Measurements from ENCODE around the gene TCHH.
A peak's percentile ranks its signal among the peaks of the same experiment; 100 is the strongest.
"Not testable (repeated sequence)": the region's sequence is repeated elsewhere in the genome, so short reads cannot be mapped to it uniquely, and the experiment has no call there.

Gene TCHH

DNA sequence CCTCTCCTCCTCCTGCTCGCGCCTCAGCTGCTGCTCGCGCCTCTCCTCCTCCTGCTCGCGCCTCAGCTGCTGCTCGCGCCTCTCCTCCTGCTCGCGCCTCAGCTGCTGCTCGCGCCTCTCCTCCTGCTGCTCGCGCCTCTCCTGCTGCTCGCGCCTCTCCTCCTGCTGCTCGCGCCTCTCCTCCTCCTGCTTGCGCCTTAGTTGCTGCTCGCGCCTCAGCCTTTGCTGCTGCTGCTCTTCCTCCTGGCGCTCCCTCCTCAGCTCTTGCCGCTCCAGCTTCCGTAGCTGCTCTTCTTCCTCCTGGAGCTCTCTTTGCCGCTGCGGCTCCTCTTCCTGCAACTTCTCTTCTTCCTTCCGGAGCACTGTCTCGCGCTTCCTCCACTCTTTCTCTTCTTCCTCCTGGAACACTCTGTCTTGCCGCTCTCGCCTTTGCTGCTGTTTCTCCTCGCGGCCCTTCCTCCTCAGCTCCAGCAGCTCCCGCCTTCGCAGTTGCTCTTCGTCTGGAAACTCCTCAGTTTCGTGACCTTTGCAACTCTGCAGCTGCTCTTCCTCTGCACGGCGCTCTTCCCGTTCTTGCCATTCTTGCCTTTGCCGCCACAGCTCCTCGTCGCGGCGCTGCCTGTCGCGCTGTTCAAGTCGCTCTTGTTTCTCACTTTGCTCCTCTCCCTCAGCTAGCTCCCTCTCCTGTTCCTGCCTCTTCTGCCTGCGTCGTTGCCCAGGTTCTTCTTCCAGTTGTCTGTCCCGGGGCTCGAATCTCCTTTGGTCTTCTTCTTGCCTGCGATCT lies 3.0 kb downstream of the TCHH start:
- peak in 1 of 5 experiments; percentile 54 for DNase-seq

DNA sequence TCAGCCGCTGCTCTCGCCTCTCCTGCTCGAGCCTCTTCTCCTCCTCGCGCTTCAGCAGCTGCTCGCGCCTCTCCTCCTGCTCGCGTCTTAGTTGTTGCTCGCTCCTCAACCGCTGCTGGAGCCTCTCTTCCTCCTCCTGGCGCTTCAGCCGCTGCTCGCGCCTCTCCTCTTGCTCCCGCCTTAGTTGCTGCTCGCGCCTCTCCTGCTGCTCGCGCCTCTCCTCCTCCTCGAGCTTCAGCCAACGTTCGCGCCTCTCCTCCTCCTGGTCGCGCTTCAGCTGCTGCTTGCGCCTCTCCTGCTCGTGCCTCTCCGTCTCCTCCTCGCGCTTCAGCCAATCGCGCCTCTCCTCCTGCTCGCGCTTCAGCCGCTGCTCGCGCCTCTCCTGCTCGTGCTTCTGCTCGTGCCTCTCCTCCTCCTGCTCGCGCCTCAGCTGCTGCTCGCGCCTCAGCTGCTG lies 3.7 kb downstream of the TCHH start:
- peak in 1 of 5 experiments; percentile 81 for DNase-seq

DNA sequence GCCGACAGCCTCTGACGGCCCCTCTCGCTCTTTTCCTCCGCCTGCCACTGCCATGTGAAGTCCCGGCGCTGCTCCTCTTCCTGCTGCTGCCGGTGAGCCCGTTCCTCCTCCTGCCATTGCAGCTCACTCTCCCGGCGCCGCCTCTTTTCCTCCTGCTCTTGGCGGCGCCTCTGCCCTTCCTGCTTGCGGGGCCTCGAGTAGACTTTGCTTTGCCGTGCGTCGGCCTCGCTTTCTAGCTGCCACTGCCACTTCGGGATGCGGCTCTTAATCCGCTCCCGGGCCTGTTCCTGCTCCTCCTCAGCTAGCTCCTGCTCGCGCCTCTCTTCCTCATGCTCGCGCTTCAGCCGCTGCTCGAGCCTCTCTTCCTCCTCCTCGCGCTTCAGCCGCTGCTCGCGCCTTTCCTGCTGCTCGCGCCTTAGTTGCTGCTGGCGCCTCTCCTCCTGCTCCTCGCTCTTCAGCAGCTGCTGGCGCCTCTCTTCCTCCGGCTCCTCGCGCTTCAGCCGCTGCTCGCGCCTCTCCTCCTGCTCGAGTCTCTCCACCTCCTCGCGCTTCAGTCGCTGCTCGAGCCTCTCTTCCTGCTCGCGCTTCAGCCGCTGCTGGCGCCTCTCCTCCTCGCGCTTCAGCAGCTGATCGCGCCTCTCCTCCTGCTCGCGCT lies 4.3 kb downstream of the TCHH start:
- DNase-seq = peak in 1 of 5 experiments; percentile 71

DNA sequence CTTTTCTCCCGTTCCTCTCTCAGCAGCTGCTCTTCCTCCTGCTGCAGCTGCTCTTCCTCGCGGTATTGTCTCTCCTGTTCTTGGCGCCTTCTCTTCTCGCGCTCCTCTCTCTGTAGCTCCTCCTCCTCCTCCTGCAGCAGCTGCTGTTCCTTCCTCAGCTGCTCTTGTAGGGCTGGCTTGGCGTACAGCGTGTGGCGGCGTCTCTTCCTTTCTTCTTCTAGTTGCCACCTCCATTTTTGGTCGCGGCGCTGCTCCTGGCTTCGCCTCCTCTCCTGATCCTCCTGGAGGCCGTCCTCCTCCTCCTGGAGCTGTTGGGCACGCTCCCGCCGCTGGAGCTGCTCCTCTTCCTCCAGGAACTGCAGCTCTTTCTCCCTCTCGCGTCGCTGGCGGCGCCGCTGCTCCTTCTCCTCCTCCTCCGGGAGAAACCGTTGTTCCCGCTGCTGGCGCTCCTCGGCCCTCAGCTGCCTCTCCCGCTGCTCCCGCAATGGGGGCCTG lies 4.8 kb downstream of the TCHH start:
- peak in 1 of 5 experiments; percentile 55 for DNase-seq

DNA sequence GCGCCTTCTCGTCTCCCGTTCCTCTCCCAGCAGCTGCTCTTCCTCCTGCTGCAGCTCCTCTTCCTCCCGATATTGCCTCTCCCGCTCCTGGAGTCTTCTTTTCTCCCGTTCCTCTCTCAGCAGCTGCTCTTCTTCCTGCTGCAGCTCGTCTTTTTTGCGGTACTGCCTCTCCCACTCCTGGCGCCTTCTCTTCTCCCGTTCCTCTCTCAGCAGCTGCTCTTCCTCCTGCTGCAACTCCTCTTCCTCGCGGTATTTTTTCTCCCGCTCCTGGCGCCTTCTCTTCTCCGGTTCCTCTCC lies 5.3 kb downstream of the TCHH start:
- DNase-seq = no peak

DNA sequence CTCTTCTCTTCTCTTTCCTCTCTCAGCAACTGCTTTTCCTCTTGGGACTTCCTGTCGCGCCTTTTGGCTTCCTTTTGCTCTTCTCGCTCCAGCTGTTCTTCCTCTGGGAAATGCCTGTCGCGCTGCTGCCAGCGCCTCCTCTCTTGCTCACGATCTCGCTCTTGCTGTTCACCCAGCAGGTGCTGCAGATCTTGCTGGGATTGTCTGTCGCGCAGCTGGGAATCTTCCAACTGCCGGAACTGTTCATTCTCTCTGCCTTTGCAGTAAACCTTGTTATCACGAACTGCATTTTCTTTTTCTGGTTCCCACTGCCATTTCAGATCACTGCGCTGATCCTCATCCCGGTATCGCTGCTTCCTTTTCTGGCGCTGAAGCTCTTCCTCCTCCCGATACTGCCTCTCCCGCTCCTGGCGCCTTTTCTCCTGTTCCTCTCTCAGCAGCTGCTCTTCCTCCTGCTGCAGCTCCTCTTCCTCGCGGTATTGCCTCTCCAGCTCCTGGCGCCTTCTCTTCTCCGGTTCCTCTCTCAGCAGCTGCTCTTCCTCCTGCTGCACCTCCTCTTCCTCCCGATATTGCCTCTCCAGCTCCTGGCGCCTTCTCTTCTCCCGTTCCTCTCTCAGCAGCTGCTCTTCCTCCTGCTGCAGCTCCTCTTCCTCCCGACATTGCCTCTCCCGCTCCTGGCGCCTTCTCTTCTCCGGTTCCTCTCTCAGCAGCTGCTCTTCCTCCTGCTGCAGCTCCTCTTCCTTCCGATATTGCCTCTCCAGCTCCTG lies 5.8 kb downstream of the TCHH start:
- DNase-seq = peak in 1 of 5 experiments; percentile 10

DNA sequence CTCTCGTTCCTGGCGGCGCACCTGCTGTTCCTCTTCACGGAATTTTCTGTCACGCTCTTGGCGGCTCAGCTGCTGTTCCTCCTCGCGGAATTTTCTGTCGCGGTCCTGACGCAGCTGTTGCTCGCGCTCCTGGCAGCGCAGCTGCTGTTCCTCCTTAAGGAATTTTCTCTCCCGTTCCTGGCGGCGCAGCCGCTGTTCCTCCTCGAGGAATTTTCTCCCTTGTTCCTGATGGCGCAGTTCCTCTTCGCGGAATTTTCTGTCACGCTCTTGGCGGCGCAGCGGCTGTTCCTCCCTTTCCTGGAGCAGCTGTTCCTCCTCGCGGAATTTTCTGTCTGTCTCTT lies 6.4 kb downstream of the TCHH start:
- DNase-seq = no peak

DNA sequence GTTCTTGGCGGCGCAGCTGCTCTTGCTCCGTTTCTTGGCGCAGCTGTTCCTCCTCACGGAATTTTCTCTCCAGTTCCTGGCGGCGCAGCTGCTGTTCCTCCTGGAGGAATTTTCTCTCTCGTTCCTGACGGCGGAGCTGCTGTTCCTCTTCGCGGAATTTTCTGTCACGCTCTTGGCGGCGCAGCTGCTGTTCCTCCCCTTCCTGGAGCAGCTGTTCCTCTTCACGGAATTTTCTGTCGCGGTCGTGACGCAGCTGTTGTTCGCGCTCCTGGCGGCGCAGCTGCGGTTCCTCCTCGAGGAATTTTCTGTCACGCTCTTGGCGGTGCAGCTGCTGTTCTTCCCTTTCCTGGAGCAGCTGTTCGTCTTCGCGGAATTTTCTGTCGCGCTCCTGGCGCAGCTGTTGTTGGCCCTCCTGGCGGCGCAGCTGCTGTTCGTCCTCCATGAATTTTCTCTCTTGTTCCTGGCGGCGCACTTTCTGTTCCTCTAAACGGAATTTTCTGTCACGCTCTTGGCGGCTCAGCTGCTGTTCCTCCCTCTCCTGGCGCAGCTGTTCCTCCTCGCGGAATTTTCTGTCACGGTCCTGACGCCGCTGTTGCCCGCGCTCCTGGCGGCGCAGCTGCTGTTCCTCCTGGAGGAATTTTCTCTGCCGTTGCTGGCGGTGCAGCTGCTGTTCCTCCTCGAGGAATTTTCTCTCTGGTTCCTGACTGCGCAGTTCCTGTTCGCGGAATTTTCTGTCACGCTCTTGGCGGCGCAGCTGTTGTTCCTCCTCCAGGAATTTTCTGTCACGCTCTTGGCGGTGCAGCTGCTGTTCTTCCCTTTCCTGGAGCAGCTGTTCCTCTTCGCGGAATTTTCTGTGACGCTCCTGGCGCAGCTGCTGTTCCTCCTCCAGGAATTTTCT lies 7.0 kb downstream of the TCHH start:
- DNase-seq = peak in 1 of 5 experiments; percentile 15

DNA sequence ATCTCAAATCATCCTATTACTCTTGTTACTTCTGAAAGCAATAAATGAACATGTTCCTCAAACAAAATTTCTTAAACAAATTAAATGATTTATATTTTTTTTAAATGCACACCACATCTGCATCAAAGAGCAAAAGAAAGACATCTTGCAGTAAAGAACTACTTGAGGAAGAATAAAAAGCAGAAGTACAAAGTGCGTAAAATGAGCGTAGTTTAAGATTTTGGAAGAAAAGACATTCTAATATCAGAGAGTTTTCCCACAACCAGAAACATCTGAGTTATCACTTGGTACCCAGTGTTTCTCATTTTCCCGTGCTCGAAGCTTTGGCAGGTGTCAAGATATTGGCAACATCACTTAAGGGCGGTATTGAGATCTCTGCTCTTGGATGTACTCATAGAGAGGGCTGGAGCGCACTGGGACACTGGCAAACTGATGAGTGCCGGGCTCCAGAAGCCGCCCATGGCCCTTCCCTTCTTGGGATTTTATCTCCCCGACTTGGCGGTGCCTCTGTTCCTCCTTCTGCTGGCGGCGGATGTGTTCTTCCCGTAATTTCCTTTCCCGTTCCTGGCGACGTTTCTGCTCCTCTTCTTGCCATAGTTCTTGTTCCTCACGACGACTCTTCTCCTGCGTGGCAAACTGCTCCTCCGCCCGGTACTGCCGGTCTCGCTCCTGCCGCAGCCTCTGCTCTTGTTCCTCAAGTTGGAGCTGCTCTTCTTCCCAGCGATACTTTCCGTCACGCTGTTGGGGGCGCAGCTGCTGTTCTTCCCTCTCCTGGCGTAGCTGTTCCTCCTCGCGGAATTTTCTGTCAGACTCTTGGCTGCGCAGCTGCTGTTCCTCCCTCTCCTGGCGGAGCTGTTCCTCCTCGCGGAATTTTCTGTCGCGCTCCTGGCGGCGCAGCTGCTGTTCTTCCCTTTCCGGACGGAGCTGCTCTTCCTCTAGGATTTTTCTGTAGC lies 7.9 kb downstream of the TCHH start:
- DNase-seq = no peak

DNA sequence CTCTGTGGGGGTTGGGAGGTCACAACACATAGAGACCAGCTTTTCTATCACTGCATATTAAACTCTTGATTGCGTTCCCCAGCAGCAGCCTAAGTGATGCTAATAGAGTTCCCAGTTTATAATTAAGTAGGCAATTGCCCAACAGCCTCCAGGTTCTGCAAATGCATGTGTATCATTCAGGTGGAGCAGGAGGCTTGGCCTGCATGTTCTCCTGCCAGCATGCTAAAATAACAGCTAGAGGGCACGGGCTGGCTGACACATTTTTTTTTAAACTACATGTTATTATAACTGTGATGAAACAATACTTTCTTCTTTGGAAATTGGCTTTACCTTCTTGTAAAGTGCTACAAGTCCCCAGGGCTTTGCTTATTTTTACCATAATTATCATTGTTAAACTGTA lies 10.4 kb downstream of the TCHH start:
- no peak for DNase-seq

DNA sequence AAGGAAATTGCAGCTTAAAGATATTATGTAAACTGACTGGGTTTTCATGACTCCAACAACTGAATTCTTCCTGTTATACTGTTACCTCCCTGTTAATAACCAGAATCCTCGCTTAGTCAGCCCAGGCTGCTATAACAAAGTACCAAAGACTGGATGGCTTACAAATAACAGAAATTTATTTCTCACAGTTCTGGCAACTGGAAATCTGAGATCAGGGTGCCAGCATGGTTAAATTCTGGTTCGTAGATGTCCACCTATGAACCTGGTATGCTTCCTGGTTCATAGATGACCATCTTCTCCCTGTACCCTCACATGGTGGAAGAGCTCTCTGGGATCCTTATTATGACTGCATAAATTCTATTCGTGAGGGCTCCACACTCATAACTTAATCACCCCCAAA lies 18.3 kb downstream of the TCHH start:
- DNase-seq = no peak

DNA sequence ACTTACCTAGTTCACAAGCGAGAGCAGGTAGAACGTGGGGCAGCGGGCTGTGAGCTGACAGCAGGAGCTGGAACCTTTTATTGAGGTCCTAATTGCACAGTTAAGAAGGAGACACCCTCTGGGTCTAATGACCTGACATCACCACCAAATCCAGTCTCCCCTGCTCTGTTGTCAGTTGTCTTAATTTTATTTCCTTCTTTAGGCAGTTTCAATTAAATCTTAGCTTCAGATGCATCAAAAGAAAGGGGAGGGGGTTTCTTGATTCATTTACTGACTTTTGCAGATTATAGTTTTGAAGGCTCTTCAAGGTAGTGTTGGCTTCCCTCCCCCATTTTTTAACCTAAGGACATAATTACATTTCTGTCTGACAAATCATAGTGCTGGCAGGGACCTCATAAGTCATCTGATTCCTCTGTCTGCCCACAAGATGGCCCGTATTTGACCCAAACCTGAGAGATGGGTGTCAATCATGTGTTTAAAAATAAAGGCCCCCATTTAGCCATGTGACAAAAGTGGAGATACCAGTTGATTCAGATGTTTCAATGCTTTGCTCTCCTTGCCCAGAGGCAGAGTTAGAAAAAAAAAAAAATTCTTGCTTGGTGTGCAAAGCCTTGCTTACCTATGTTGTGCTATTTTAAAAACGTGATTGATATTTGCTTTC lies 26.1 kb downstream of the TCHH start, which contains the start of gene TCHHL1:
Gene TCHHL1 (minus strand): TSS at position 51 of the 661 bp plus-strand sequence. CDS start 921 bp downstream, outside the sequence.
- DNase-seq = no peak

DNA sequence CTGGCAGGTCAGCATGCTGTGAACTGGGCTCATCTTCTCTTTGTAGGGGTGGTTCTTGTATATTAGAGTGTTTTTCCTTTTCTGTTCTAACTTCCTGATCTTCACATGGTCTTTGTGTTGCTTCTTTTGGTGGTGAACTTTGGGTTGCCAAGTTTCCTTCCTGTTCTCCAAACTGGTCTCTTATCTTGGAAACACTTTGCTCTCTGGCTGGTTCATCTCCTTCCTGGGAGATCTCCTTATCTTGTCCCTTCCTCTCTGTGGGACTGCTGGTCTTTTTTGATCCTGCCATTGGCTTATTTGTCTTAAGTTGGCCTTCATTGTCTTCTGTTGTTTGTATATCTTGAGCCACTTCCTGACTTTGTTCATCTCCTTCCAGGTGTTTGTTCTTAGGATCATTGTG lies 28.5 kb downstream of the TCHH start:
- DNase-seq = no peak

DNA sequence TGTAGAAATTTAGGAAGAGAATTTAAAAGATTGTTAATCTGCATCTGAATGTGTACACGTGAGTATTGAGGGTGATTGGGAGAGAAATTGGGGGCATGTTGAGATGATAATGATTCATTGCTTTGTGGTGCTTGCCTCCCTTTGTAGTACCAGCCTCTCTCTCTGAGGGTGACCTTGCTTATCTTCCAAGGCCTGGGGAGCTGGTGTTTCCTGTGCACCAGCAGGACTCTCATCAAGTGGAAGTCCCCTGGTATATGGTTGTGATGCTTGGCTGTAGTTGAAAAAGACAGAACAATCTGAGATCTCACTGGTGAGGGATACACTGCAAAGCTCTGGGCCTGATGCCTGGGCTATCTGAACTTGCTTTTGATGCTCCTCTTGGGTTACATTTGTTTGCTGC lies 30.4 kb downstream of the TCHH start:
- DNase-seq = no peak

DNA sequence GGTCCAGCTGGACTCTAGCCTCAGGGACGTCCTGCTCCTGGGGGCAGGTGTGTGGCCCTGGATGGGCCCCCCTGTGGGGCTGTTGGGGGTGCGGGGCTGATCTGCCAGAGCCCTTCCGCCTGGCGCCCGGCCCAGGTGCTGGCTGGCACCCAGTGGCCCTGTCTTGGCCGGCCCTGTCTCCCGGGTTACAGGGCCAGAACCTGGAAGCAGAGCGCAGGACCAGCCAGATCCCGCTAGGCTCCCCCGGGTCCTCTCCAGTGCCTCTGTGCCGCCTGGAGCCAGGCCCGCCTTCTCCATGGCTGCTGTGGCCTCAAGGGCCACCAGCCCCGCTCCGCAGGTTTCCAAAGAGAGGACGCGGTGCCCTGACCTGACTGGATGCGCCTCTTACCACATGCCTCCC lies 34.2 kb downstream of the TCHH start:
- DNase-seq = not testable (repeated sequence)

DNA sequence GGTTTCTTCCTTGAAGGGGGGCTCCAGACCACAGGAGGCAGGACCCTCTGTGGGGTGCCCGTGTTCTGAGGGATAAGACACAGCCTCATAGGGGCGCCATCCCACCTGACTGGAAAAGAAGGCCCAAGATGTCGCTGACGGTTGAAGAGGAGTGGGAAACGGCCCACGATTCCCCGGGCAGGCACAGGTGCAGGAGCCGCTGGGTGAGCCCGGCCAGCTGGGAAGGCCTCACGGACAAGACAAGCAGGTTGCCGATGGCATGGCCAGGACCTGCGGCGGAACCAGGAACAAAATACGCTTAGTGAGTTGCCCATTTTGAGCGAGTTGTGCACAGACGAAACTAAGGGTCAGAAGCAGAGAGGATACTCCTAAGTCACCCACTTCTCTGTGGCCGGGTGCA lies 34.8 kb downstream of the TCHH start:
- DNase-seq = not testable (repeated sequence)

DNA sequence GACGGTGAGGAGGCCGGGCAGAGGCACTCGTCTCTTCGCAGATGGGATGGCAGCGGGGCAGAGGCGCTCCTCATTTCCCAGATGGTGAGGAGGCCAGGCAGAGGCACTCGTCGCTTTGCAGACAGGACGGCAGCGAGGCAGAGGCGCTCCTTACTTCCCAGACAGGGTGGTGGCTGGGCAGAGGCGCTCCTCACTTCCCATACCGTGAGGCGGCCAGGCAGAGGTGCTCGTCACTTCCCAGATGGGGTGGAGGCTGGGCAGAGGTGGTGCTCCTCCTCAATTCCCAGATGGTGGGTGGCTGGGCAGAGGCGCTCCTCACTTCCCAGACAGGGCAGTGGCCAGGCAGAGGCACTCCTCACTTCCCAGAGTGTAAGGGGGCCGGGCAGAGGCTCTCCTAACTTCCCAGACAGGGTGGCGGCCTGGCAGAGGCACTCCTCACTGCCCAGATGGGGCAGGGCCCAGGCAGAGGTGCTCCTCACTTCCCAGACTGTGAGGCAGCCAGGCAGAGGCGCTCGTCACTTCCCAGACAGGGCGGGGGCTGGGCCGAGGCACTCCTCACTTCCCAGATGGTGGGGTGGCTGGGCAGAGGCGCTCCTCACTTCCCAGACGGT lies 36.3 kb downstream of the TCHH start:
- no peak for DNase-seq

DNA sequence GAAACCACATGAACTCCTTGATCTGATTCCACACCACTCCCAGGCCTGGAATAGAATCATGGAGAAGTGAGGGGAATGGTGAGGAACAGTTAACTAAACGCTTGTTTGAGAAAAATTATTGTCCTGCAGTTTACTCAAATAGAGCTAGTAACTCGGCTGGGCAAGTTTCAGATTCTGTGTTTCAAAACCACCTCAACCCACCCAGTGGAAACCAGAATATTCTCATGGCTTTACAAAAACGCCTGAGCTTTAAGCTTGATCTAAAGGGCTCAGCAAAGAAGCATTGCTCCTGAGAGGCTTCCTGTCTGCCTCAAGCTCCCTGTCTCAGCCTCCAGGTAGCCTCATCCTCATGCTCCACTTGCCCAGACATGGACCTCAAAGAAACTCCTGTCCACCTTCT lies 42.9 kb downstream of the TCHH start:
- no peak for DNase-seq

DNA sequence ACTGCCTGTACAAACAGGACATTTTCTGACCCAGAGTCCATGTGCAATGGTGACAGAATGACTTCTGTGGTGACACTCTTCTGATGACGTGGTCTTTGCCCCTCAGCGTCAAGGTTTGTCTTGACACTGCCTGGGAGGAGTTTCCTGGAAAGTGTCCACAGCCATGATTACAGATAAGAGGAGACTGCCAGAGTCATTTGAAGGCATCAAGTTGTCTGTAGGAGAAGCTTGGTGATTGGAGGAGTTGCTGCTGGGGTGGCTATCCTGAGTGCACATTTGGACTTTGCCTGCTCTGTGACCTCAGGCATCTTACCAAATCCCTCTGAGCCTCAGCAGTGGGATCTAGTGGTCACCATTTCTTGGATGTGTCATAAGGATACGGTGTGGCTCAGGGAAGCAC lies 44.1 kb downstream of the TCHH start:
- no peak for DNase-seq

DNA sequence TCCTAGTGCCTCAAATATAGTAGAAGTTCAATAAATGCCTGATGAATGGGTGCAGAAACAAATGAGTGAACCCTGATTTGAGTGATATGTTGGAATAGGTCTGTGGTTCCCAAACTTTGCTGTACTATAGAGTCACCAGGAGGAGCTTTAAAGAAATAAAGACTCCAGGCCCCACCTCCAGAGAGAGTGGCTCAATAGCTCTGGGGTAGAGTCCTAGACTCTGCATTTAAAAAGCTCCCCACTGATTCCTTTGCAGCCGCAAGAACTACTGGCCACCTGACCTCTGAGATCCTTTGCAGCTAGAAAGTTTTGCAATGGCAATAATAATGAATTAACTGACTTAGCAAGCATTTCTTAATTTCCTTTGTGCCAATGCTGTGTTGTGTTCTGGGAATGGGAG lies 47.3 kb downstream of the TCHH start:
- DNase-seq = no peak
